Endothelial cell (in vitro differentiated cells): ENCODE results near the gene TOM1L2. TPM values are rescaled to one million over a fixed set of nuclear protein-coding genes. Genes with fewer than 3 reads are reported as not detected.

Source experiments
- DNase-seq: peaks from one replicate; pipeline ENCODE4 v3.0.0; 2021; ENCODE audit warnings: low spot score
- H3K27ac Mint-ChIP-seq: one replicate; pipeline ENCODE4 v1.8.0; 2021; ENCODE audit warnings: mixed read lengths, inconsistent platforms; ENCODE audit not compliant: unreplicated experiment
- H3K27me3 Mint-ChIP-seq: one replicate; pipeline ENCODE4 v1.8.0; 2021; ENCODE audit warnings: mild to moderate bottlenecking, moderate library complexity, mixed read lengths, inconsistent platforms; ENCODE audit not compliant: unreplicated experiment
- H3K36me3 Mint-ChIP-seq: one replicate; pipeline ENCODE4 v1.8.0; 2021; ENCODE audit warnings: mild to moderate bottlenecking, low read depth, mixed read lengths, inconsistent platforms; ENCODE audit not compliant: unreplicated experiment
- H3K4me1 Mint-ChIP-seq: one replicate; pipeline ENCODE4 v1.8.0; 2021; ENCODE audit warnings: mild to moderate bottlenecking, mixed read lengths, inconsistent platforms; ENCODE audit not compliant: unreplicated experiment
- H3K4me3 Mint-ChIP-seq: one replicate; pipeline ENCODE4 v1.8.0; 2021; ENCODE audit warnings: mild to moderate bottlenecking, mixed read lengths, inconsistent platforms; ENCODE audit not compliant: unreplicated experiment
- H3K9me3 Mint-ChIP-seq: one replicate; pipeline ENCODE4 v1.8.0; 2021; ENCODE audit warnings: mixed read lengths, inconsistent platforms; ENCODE audit not compliant: unreplicated experiment
- total RNA-seq: library from RNA; stranded (reverse); fragmentation: NEBNext Ultra II Directional; extraction: Animal tissue kit (Norgen Biotek cat#: 25700); gene quantifications from one replicate; pipeline ENCODE4 v1.2.1, GENCODE V29; 2021; ENCODE audit not compliant: unreplicated experiment
- TF ChIP-seq, protein P1 (sequence below): fragments of 200-600 bp; sonication (generic); IDR thresholded peaks from one replicate; pipeline ENCODE4 v1.5.0; 2021; ENCODE audit warnings: antibody characterized with exemption; ENCODE audit not compliant: unreplicated experiment

Gene TOM1L2
- total RNA-seq, 1 donor from 2014 or later, result 26.9 TPM

DNA sequence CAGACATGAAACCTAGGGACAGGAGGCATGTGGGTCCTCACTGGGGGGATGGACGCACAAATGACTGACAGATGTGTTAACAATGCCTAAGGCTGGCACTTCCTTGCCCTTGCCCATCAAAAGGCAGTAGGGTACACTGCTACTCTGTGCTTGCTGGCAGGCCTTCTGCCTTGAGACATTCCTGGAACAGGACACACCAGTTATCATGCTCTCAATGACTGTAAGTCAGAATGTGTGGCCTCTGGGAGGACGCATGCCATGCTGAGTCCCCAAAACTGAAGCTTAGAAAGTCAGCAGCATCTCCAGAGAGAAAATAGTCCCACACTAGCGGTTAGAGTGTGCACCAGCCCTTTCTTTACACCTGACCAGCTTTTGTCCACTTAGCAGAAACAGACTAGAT is 119.3 kb downstream of the TOM1L2 start:
- Mint-ChIP-seq H3K9me3 (no peaks in the 10 kb centered on the region), H3K4me1 (peaks cover 10% of the 10 kb centered on the region), H3K36me3 (no peaks in the 10 kb centered on the region), H3K27ac (no peak overlapping the region), H3K4me3 (no peak overlapping the region), H3K27me3 (peaks cover 2% of the 10 kb centered on the region)
- TF ChIP-seq, protein P1, sequence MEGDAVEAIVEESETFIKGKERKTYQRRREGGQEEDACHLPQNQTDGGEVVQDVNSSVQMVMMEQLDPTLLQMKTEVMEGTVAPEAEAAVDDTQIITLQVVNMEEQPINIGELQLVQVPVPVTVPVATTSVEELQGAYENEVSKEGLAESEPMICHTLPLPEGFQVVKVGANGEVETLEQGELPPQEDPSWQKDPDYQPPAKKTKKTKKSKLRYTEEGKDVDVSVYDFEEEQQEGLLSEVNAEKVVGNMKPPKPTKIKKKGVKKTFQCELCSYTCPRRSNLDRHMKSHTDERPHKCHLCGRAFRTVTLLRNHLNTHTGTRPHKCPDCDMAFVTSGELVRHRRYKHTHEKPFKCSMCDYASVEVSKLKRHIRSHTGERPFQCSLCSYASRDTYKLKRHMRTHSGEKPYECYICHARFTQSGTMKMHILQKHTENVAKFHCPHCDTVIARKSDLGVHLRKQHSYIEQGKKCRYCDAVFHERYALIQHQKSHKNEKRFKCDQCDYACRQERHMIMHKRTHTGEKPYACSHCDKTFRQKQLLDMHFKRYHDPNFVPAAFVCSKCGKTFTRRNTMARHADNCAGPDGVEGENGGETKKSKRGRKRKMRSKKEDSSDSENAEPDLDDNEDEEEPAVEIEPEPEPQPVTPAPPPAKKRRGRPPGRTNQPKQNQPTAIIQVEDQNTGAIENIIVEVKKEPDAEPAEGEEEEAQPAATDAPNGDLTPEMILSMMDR, result no peak
- DNase-seq, result no peak

DNA sequence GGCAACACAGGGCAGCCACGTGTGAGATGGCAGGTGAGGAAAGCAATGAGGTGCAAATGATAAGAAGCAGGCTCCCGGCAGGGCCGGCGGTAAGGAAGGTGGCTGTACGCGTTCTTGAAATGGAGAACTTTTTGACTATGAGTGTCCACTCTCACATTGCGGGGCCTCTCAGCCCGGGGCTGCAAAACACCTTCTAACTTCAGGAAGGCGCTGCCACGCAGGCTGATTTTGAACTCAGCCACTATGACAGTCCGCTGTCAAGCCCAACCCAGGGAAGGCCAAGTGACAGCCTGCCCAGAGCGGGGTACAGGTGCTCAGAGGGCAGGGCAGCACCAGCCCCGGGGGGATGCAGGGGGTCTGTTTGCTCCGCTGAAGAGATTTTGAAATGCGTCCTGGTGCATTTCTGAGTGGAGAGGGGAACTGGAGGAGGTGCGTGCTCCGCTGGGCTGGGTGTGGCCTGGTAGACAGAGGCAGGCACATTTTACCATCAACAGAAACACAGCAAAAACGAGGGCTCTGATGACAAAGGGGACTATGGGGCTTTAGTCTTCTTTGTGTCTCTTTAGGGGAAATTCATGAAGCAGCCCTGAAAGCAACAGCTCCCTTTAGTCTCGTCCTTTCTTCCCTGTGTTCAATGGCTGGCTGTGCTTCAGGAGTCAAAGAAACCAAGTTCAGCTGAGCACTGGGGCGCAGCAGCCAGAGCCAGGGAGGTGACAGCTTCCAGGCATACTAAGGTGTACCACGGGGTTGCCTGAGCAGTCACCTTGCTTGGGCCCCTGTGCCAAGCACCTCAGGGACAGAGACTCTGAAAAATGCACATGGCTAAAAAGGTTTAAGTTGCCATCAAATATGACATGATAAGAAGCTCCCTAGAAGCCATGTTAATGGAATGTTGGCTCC is 120.8 kb downstream of the TOM1L2 start:
- TF ChIP-seq, protein P1, result no peak
- H3K9me3 Mint-ChIP-seq, result no peaks in the 10 kb centered on the region
- DNase-seq, result no peak
- H3K27ac Mint-ChIP-seq, result no peak overlapping the region
- no peak overlapping the region for H3K4me3 Mint-ChIP-seq
- no peaks in the 10 kb centered on the region for H3K36me3 Mint-ChIP-seq
- peaks cover 3% of the 10 kb centered on the region for H3K27me3 Mint-ChIP-seq
- peaks cover 16% of the 10 kb centered on the region for H3K4me1 Mint-ChIP-seq

DNA sequence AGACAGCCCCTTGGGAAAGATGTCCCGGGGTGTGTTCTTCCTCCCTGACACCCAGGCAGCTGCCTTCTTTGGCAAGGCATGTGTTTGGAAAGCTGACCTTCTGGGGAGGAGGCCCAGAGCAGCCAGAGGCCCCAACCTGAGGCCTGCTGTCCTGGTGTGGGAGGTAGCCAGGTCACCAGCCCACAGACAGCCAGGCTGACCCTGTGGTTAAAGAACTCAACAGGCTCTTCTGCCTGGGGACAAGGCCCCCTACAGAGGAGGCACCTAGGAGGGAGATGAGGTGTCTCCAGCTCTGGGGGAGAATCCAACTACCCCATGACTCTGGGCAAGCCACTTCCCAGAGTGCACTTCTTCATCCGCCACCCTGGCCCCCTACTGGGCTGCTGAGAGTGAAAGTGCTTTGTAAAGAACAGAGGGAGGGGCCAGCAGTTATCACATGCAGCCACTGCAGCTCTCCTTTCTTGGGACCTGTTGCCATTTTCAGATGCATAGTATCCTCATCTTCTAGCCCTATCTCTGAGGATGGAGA is 122.3 kb downstream of the TOM1L2 start:
- Mint-ChIP-seq H3K4me3 (no peak overlapping the region), H3K27me3 (peaks cover 9% of the 10 kb centered on the region), H3K4me1 (peaks cover 16% of the 10 kb centered on the region), H3K9me3 (no peaks in the 10 kb centered on the region), H3K27ac (no peak overlapping the region), H3K36me3 (no peaks in the 10 kb centered on the region)
- TF ChIP-seq, protein P1, result no peak
- DNase-seq, result no peak

- Mint-ChIP-seq H3K4me3 (no peak overlapping the region), H3K9me3 (no peaks in the 10 kb centered on the region), H3K27me3 (peaks cover 11% of the 10 kb centered on the region), H3K27ac (no peak overlapping the region), H3K4me1 (peaks cover 14% of the 10 kb centered on the region), H3K36me3 (no peaks in the 10 kb centered on the region)
- TF ChIP-seq, protein P1, result no peak
- DNase-seq, result no peak
Observed at GRCh38 chr17:17849147-17849820, 122.9 kb downstream of the TOM1L2 start.
